ENCODE measurements around the gene TM7SF3. TPM values are rescaled to one million over a fixed set of nuclear protein-coding genes. Genes with fewer than 3 reads are reported as not detected.
A peak's percentile ranks its signal among the peaks of the same experiment; 100 is the strongest.
"Not testable (repeated sequence)": the region's sequence is repeated elsewhere in the genome, so short reads cannot be mapped to it uniquely, and the experiment has no call there.

The TM7SF3 gene, protein sequence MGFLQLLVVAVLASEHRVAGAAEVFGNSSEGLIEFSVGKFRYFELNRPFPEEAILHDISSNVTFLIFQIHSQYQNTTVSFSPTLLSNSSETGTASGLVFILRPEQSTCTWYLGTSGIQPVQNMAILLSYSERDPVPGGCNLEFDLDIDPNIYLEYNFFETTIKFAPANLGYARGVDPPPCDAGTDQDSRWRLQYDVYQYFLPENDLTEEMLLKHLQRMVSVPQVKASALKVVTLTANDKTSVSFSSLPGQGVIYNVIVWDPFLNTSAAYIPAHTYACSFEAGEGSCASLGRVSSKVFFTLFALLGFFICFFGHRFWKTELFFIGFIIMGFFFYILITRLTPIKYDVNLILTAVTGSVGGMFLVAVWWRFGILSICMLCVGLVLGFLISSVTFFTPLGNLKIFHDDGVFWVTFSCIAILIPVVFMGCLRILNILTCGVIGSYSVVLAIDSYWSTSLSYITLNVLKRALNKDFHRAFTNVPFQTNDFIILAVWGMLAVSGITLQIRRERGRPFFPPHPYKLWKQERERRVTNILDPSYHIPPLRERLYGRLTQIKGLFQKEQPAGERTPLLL
- total RNA-seq = 10 to 100 TPM; 26.4 to 70.4 (median 39.6) TPM

DNA sequence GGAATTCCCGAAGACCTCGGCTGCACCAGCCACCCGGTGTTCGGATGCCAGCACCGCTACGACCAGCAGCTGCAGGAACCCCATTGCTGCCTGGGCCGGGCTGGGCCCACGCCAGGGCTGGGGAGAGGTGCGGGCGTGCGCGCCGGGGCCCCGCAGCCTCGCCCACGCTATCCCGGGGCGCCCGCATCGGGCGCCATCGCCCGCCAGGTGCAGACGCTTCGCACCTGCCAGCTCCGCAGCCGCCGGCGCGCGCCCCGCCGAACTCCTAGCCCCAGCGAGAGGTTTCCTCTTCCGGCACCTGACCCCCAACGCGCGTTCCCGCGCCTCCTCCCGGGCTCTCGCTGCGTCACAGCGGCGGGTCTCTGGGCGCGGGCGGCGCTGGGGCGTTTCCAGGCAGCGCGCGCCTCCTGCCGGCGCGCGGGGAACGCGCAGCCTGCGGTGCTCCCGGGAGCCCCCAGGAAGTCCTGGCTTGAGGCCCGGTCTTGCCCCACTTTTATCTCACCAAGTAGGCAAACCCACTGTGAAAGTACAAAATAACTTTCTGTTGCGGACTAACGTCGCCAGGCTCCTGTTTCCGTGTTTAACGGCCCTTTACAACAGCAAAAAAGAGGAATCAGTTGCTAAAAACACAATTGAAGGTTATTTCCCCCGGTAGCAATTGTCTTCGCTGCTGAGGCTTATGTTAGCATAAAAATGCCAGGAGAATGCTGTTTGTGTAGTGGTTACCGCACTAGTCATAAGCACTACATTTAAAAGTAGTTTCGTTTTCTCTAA is at the start of gene TM7SF3:
TM7SF3 (minus strand) TSS at position 300 of the 774 bp plus-strand sequence; CDS start at position 84, 216 bp downstream.
- Histone ChIP-seq H3K4me3 (peak within 1 kb of the TSS; percentile 49 to 85 (median 64)), H3K27ac (peak within 1 kb of the TSS; percentile 3 to 38), H3K4me1 (replicated peaks in 1 of 2) (peaks cover 12 to 18% of the 10 kb centered on the region in 2 donors)
- peak; percentile 84 to 96 (median 94) for ATAC-seq (replicated peaks in 6 of 8)
- in situ Hi-C loops (cut with MboI; ENCODE audit: low pct_unique_long_range_greater_than_20kb in 2 of 9, low sequenced_read_pairs in 9 of 9, unreplicated experiment in 9 of 9) = no loop called here
- 0 to 43% (median 4%) methylated on average over 1 to 18 of the region's 71 CpGs for WGBS, 10 experiments

DNA sequence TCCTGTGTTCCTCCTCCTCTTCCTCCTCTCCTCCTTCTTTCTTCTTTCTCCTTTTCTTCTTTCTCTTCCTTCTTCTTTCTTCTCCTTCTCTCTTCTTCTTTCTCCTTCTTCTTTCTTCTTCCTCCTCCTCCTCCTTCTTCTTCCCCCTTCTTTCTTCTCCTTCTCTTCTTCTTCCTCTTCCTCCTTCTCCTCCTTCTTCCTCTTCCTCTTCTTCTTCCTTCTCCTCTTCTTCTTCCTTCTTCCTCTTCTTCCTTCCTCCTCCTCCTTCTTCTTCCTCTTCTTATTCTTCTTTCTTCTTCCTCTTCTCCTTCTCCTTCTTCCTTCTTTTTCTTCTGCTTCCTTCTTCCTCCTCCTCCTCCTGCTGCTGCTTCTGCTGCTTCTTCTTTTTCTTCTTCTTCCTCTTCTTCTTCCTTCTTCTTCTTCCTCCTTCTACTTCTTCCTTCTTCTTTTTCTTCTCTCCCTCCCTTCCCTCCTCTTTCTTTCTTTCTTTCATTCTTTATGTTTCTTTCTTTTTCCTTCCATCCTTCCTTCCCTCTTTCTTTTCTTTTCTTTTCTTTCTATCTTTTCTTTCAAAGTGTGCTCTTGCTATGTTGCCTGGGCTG is 49.2 kb upstream of the TM7SF3 start:
- Histone ChIP-seq H3K4me1 (replicated peaks in 1 of 2) (no peaks in the 10 kb centered on the region), H3K4me3 (no peak overlapping the region), H3K27ac (no peak overlapping the region)
- ATAC-seq (replicated peaks in 6 of 8) = no peak
- in situ Hi-C loops (cut with MboI; ENCODE audit: low pct_unique_long_range_greater_than_20kb in 2 of 9, low sequenced_read_pairs in 9 of 9, unreplicated experiment in 9 of 9) = no loop called here

DNA sequence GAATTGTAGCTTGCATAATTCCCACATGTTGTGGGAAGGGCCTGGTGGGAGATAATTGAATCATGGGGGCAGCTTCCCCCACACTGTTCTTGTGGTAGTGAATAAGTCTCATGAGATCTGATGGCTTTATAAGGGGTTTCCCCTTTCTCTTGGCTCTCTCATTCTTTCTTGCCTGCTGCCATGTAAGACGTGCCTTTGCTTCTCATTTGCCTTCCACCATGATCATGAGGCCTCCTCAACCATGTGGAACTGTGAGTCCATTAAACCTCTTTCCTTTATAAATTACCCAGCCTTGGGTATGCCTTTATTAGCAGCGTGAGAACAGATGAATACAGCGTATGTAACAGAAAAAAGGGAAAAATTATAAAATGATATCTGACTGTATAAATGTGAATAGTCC is 47.1 kb upstream of the TM7SF3 start:
- 0 to 100% (median 89%) methylated on average over 1 to 3 of the region's 3 CpGs for WGBS, 10 experiments

DNA sequence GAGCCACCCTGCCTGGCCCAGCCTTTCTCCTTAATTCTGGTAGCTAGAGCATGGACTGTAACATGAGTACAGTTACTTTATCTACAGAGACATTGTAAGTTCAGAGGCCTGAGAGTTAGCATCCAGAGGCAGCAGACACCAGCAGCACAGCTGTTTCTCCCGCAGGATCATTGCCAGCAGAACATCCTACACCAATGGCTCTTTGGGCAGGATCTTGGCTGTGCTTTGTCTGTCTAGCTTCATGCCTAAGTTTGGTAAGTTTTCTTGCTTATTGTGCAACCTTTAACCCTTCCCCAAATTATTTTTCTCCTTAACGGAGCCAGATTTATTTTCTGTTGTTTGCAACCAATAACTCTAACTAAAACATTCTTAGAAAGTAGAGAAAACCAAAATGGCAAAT is 46.6 kb upstream of the TM7SF3 start:
- in situ Hi-C loops (cut with MboI; ENCODE audit: low pct_unique_long_range_greater_than_20kb in 2 of 9, low sequenced_read_pairs in 9 of 9, unreplicated experiment in 9 of 9) = no loop called here
- no peak overlapping the region for H3K27ac ChIP-seq
- no peak for ATAC-seq (replicated peaks in 6 of 8)
- no peak overlapping the region for H3K4me3 ChIP-seq
- H3K4me1 ChIP-seq (replicated peaks in 1 of 2) = no peaks in the 10 kb centered on the region
- 8 to 100% (median 89%) methylated on average over 1 to 2 of the region's 2 CpGs; no CpG with 5 or more reads in 2 of the 10 experiments for WGBS, 10 experiments

More for the DNA sequence above, 47.1 kb upstream of the TM7SF3 start:
- Histone ChIP-seq H3K4me1 (replicated peaks in 1 of 2) (no peaks in the 10 kb centered on the region), H3K27ac (no peak overlapping the region), H3K4me3 (no peak overlapping the region)
- no peak for ATAC-seq (replicated peaks in 6 of 8)
- in situ Hi-C loops (cut with MboI; ENCODE audit: low pct_unique_long_range_greater_than_20kb in 2 of 9, low sequenced_read_pairs in 9 of 9, unreplicated experiment in 9 of 9) = no loop called here

DNA sequence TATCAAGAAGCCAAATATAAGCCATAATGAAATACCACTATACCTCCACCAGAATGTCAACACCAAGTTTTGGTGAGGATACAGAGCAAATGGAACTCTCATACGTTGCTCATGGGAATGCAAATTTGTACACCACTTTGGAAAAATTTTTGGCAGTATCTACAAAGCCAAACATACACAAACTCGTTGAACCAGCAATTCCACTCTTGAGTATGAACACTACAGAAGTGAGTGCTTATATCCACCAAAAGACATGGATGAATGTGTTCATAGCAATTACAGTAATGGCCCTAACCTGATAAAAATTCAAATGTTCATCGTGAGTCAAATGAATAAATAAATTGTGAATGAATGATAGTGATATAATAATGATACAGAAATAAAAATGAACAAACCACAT is 43.4 kb upstream of the TM7SF3 start:
- H3K4me1 ChIP-seq (replicated peaks in 1 of 2) = no peaks in the 10 kb centered on the region
- no peak overlapping the region for H3K4me3 ChIP-seq
- 33 to 92% (median 67%) methylated on average over 1 to 3 of the region's 3 CpGs; no CpG with 5 or more reads in 1 of the 10 experiments for WGBS, 10 experiments
- ATAC-seq (replicated peaks in 6 of 8) = no peak
- in situ Hi-C loops (cut with MboI; ENCODE audit: low pct_unique_long_range_greater_than_20kb in 2 of 9, low sequenced_read_pairs in 9 of 9, unreplicated experiment in 9 of 9) = no loop called here
- H3K27ac ChIP-seq = no peak overlapping the region

DNA sequence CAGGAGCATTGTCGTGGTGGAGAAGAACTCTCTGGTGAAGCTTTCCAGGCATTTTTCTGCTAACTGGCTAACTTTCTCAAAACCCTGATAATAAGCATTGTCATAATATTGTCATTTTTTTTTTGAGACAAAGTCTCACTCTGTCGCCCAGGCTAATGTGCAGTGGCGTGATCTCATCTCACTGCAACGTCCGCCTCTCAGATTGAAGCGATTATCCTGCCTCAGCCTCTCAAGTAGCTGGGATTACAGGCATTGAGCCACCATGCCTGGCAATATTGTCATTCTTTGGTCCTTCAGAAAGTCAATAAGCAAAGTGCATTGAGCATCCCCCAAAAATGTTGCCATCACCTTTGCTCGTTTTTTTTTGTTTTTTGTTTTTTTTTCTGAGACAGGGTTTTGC is 41.8 kb upstream of the TM7SF3 start:
- in situ Hi-C loops (cut with MboI; ENCODE audit: low pct_unique_long_range_greater_than_20kb in 2 of 9, low sequenced_read_pairs in 9 of 9, unreplicated experiment in 9 of 9) = no loop called here
- 17 to 92% (median 64%) methylated on average over 1 to 7 of the region's 7 CpGs; no CpG with 5 or more reads in 2 of the 10 experiments for WGBS, 10 experiments
- H3K4me3 ChIP-seq = no peak overlapping the region
- no peak overlapping the region for H3K27ac ChIP-seq
- ATAC-seq (replicated peaks in 6 of 8) = no peak
- no peaks in the 10 kb centered on the region for H3K4me1 ChIP-seq (replicated peaks in 1 of 2)

DNA sequence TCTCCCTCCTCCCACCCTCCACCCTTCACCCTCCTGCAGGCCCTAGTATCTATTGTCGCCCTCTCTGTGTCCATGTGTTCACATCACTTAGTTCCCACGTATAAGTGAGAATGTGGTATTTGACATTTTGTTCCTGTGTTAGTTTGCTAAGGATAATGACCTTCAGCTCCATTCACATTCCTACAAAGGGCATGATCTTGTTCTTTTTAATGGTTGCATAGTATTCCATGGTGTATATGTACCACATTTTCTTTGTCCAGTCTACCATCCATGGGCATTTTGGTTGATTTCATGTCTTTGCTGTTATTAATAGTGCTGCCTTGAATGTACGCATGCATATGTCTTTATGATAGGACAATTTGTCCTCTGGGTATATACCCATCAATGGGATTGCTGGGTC is 38.6 kb upstream of the TM7SF3 start:
- Histone ChIP-seq H3K4me1 (replicated peaks in 1 of 2) (no peaks in the 10 kb centered on the region), H3K27ac (no peak overlapping the region), H3K4me3 (no peak overlapping the region)
- in situ Hi-C loops (cut with MboI; ENCODE audit: low pct_unique_long_range_greater_than_20kb in 2 of 9, low sequenced_read_pairs in 9 of 9, unreplicated experiment in 9 of 9) = no loop called here
- no peak for ATAC-seq (replicated peaks in 6 of 8)
- 83 to 100% (median 100%) methylated on average over 1 to 3 of the region's 3 CpGs for WGBS, 10 experiments

DNA sequence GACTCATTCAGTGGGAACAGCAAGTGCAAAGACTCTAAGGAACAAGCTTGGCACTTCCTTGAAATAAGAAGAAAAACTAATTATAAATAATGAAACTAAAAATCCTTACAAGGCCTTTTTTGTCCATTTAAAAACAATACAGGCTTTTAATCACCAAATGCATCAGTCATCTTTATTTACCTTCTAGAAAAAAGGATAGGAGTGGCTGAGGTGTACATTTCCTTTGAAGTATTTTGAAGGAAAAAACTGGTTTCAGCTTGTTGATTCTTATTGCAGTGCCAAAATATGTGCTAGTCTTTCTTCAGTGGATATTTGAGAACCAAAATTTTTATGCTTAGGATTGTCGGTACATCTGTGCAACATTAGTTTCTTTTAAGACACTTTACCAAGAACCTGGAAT is 38.0 kb upstream of the TM7SF3 start:
- ATAC-seq (replicated peaks in 6 of 8) = no peak
- Histone ChIP-seq H3K4me1 (replicated peaks in 1 of 2) (no peaks in the 10 kb centered on the region), H3K4me3 (no peak overlapping the region), H3K27ac (no peak overlapping the region)
- WGBS, 10 experiments = 29 to 100% (median 92%) methylated on average over 1 of the region's 1 CpG; no CpG with 5 or more reads in 2 of the 10 experiments
- in situ Hi-C loops (cut with MboI; ENCODE audit: low pct_unique_long_range_greater_than_20kb in 2 of 9, low sequenced_read_pairs in 9 of 9, unreplicated experiment in 9 of 9) = no loop called here

DNA sequence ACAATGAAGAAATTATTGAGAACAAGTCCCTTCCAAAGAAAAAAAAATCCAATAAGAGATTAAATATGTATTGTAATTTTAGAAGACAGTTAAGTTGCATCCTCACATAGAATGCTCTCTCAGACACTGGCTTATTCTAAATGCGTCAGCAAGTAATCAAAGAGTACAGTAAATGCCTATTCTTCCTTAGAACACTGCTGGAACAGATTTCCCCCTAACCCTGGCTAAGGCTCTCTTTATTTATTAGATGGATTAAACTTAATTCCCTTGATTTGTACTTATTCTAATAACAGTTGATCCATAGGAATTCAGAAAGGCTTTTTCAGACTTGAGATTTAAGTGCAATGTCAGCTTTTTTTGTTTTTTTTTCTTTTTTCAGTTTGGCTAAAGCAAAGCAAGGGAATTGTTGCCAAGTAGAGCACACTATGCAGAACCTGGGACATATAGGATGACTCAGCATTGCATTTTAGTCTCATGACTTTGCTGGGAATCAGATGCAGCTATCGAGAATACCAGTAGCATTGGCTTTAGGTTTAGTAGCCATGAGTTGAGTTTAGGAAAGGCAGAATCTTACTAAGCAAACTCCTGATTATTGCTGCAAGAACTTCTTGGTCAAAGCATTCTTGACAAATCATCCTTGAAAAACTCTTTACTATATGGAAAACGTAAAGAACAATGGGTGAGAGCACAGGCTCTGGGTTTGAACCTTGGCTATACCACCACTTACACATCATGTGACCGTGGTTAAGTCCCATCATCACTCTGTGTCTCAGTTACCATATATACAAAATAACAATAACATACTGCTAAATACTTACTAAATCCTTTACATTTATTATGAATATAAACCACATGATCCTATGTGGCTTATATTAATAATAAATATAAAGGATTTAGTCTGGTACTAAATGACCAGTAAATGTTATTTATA is 34.9 kb upstream of the TM7SF3 start:
- in situ Hi-C loops (cut with MboI; ENCODE audit: low pct_unique_long_range_greater_than_20kb in 2 of 9, low sequenced_read_pairs in 9 of 9, unreplicated experiment in 9 of 9) = loop anchor here in 2 of 9 experiments (25.0 kb wide), 2 partner anchors 88 to 238 kb away; no protein-coding TSS in a partner anchor

DNA sequence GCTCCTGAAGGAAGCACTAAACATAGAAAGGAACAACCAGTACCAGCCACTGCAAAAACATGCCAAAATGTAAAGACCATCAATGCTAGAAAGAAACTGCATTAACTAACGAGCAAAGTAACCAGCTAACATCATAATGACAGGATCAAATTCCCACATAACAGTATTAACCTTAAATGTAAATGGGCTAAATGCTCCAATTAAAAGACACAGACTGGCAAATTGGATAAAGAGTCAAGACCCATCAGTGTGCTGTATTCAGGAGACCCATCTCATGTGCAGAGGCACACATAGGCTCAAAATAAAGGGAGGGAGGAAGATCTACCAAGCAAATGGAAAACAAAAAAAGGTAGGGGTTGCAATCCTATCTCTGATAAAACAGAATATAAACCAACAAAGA is 27.8 kb upstream of the TM7SF3 start:
- H3K4me1 ChIP-seq (replicated peaks in 1 of 2); H3K27ac ChIP-seq; H3K4me3 ChIP-seq; ATAC-seq (replicated peaks in 6 of 8): not testable (repeated sequence)
- in situ Hi-C loops (cut with MboI; ENCODE audit: low pct_unique_long_range_greater_than_20kb in 2 of 9, low sequenced_read_pairs in 9 of 9, unreplicated experiment in 9 of 9) = loop anchor here in 2 of 9 experiments (25.0 kb wide), 2 partner anchors 95 to 245 kb away; no protein-coding TSS in a partner anchor
- 57 to 100% (median 75%) methylated on average over 1 of the region's 1 CpG; no CpG with 5 or more reads in 5 of the 10 experiments for WGBS, 10 experiments

More for the DNA sequence above, 34.9 kb upstream of the TM7SF3 start:
- ATAC-seq (replicated peaks in 6 of 8) = peak in 3 of 8 experiments; percentile 24 to 53 (median 48)
- H3K27ac ChIP-seq = no peak overlapping the region
- H3K4me3 ChIP-seq = no peak overlapping the region
- H3K4me1 ChIP-seq (replicated peaks in 1 of 2) = no peaks in the 10 kb centered on the region
- 57 to 96% (median 88%) methylated on average over 2 to 4 of the region's 4 CpGs for WGBS, 10 experiments

DNA sequence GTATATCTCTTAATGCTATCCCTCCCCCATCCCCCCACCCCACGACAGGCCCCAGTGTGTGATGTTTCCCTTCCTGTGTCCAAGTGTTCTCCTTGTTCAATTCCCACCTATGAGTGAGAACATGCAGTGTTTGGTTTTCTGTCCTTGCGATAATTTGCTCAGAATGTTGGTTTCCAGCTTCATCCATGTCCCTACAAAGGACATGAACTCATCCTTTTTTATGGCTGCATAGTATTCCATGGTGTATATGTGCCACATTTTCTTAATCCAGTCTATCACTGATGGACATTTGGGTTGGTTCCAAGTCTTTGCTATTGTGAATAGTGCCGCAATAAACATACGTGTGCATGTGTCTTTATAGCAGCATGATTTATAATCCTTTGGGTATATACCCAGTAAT is 26.5 kb upstream of the TM7SF3 start:
- not testable (repeated sequence) for H3K4me3 ChIP-seq; H3K27ac ChIP-seq; H3K4me1 ChIP-seq (replicated peaks in 1 of 2); ATAC-seq (replicated peaks in 6 of 8)
- in situ Hi-C loops (cut with MboI; ENCODE audit: low pct_unique_long_range_greater_than_20kb in 2 of 9, low sequenced_read_pairs in 9 of 9, unreplicated experiment in 9 of 9) = loop anchor here in 2 of 9 experiments (25.0 kb wide), 2 partner anchors 97 to 247 kb away; no protein-coding TSS in a partner anchor
- no CpG with 5 or more reads among the region's 4 CpGs for WGBS, 10 experiments
